Activated naive CD8-positive, alpha-beta T cell treated with anti-CD3 and anti-CD28 coated beads, Interleukin-2, amount 10 ng/mL, durations not matched to agents 7 days and 5 days (primary cell): Measurements from ENCODE around the gene PRMT5. TPM values are rescaled to one million over a fixed set of nuclear protein-coding genes. Genes with fewer than 3 reads are reported as not detected.

ENCODE experiments used
- ATAC-seq: fragments of 150-1000 bp; cut with Tn5 transposase; one replicate; pipeline ENCODE4 v1.10.0; 2021; ENCODE audit warnings: low read depth, moderate library complexity
- POLR2A ChIA-PET: fragments of 350-600 bp; sonication (Branson Sonifier 250); formaldehyde crosslinking; loops from one replicate; lab custom pipeline; 2021; ENCODE audit warnings: antibody characterized with exemption; lab: Charles Lee
- DNase-seq: peaks from one replicate; pipeline ENCODE4 v3.0.0; 2021
- H3K27ac Mint-ChIP-seq: one replicate; pipeline ENCODE4 v1.8.0; 2022; ENCODE audit warnings: mild to moderate bottlenecking, mixed read lengths
- H3K27me3 Mint-ChIP-seq: one replicate; pipeline ENCODE4 v1.8.0; 2022; ENCODE audit warnings: mild to moderate bottlenecking, moderate library complexity, mixed read lengths
- H3K36me3 Mint-ChIP-seq: one replicate; pipeline ENCODE4 v1.8.0; 2021; ENCODE audit warnings: mild to moderate bottlenecking, mixed read lengths
- H3K4me1 Mint-ChIP-seq: one replicate; pipeline ENCODE4 v1.8.0; 2021; ENCODE audit warnings: mixed read lengths
- H3K4me3 Mint-ChIP-seq: one replicate; pipeline ENCODE4 v1.8.0; 2022; ENCODE audit warnings: mild to moderate bottlenecking, moderate library complexity, mixed read lengths
- H3K9me3 Mint-ChIP-seq: one replicate; pipeline ENCODE4 v1.8.0; 2021; ENCODE audit warnings: mixed read lengths
- total RNA-seq, 2 experiments: library from RNA; stranded (reverse); gene quantifications; one replicate each; pipeline ENCODE4 v1.2.3, GENCODE V29; 2021

Gene PRMT5
- total RNA-seq, 2 experiments from 2014 or later, result 35.7 to 40.1 TPM

DNA sequence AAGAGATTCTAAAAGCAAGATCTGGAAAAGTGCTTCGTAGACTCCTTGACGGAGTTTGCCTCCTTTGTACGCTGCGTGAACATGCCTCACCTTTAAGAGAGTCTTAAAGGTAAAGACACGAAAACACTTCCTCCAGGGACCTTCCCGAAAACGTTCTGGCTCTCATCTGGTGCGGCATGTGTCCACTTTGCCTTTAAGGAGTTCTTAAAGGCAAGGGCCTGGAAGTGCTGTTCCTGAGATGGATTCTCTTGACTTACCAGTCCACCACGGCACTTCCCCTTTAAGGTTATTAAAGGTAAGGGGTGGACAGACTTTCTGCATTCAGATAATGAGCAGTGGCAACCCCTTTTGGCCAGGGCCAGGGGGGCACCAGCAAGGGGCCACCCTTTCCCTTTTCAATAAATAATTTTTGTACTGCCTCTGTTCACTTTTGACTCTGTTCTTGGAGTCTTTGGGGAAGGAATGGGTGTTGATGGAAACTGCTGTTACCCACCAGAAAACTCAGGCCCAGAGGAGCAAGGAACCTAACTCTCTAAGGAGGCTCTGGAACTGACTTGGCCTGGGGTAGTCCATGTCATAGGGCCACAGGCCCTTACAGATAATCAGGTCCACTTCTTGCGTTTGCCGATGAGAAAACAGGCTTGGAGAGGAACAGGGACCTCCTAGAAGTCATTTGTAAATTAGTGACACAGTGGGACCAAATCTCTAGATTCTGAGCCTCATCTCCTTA is 41.8 kb downstream of the PRMT5 start:
- Mint-ChIP-seq H3K27ac (peak overlapping the region; percentile 74), H3K36me3 (no peaks in the 10 kb centered on the region), H3K4me3 (peak overlapping the region; percentile 85), H3K27me3 (peaks cover 25% of the 10 kb centered on the region), H3K4me1 (peaks cover 23% of the 10 kb centered on the region), H3K9me3 (no peaks in the 10 kb centered on the region)
- DNase-seq (no peak), ATAC-seq (peak; percentile 19)
- POLR2A ChIA-PET, result interaction anchor here (1.0 to 2.9 kb wide), 4 partner anchors 9 to 57 kb away, joined by 3 to 27 read pairs (median 5); partner anchors contain the start of gene LRP10

DNA sequence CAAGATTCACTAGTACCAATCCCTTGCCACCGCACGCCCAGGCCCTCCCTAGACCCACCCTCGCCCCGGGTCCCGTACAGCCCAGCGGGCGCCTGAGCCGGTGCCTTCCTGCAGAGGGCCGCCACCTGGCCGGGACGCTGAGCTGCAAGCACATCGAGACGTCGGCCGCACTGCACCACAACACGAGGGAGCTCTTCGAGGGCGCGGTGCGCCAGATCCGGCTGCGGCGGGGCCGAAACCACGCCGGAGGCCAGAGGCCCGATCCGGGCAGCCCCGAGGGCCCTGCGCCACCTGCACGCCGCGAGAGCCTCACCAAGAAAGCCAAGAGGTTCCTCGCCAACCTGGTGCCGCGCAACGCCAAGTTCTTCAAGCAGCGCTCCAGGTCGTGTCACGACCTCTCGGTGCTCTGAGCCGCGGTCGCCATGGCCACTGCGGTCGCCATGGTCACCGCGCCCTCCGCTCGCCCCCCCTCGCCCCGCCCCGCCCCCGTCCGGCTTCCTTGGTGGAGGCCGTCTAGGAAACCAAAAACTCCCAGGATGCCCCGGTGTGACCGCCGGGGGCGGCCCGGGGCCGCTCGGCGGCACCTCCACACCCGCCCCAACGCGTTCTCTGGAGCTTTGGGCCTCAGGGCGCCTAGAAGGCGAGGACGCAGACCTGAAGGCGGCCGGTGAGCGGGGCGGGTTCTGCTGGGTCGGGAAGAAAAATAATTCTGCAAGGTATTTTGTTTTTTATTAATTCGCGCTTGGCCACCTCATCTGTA is 42.5 kb downstream of the PRMT5 start:
- H3K4me3 Mint-ChIP-seq, result peak overlapping the region; percentile 85
- H3K4me1 Mint-ChIP-seq, result peaks cover 23% of the 10 kb centered on the region
- POLR2A ChIA-PET, result interaction anchor here (1.0 to 2.9 kb wide), 6 partner anchors 8 to 56 kb away, joined by 3 to 27 read pairs (median 4); partner anchors contain the start of genes LRP10 and RBM23
- peak; percentile 77 for ATAC-seq
- H3K27ac Mint-ChIP-seq, result peak overlapping the region; percentile 74
- no peaks in the 10 kb centered on the region for H3K36me3 Mint-ChIP-seq
- peak; percentile 81 for DNase-seq
- H3K27me3 Mint-ChIP-seq, result peaks cover 25% of the 10 kb centered on the region
- H3K9me3 Mint-ChIP-seq, result no peaks in the 10 kb centered on the region

DNA sequence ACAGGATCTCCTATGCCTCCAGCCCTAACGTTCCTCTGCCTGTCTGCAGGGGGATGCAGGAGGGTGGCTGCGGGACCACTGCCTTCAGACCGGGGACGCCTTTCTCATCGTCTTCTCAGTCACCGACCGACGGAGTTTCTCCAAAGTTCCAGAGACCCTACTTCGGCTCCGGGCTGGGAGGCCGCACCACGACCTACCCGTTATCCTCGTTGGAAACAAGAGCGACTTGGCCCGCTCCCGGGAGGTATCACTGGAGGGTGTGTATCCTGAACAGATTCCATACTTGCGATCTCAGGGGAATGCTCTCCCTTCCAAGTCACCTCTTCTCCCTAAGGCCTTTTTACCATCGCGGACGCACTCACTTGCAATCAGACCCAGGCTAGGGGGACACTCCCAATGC is 43.2 kb downstream of the PRMT5 start:
- Mint-ChIP-seq H3K36me3 (no peaks in the 10 kb centered on the region), H3K4me3 (peak overlapping the region; percentile 36), H3K9me3 (no peaks in the 10 kb centered on the region), H3K27ac (peak overlapping the region; percentile 18), H3K4me1 (peaks cover 23% of the 10 kb centered on the region), H3K27me3 (peaks cover 25% of the 10 kb centered on the region)
- DNase-seq (no peak), ATAC-seq (no peak)
- POLR2A ChIA-PET, result interaction anchor here (1.0 to 2.9 kb wide), 4 partner anchors 14 to 33 kb away, joined by 3 to 27 read pairs (median 6); partner anchors contain the start of genes LRP10 and RBM23

DNA sequence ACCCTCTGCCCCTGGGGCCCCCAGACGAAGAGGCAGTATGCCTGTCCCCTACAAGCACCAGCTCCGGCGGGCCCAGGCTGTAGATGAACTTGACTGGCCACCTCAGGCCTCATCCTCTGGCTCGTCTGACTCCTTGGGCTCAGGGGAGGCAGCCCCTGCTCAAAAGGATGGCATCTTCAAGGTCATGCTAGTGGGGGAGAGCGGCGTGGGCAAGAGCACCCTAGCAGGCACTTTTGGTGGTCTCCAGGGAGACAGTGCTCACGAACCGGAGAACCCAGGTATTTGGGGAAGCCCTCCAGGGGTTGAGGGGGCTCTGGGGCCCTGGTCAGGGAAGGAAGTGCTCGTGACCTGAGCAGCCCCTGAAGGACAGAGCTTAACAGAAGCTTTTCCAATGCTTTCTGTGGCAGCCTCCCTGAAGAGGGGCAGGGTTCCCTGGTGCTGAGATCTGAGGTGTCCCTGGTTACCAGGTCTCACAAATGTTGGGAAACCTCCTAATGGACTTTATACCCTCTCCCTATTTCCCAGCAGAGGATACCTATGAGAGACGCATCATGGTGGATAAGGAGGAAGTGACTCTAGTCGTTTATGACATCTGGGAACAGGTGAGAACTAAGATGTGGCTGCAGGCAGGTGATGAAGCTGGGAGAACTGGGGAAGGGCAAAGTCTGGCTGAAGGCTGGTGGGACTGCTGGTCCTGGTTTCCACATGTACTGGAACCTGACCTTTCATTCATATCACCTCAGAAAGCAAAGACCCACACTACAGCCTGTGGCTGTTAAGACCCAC is 44.2 kb downstream of the PRMT5 start:
- no peak for DNase-seq
- Mint-ChIP-seq H3K4me3 (no peak overlapping the region), H3K4me1 (peaks cover 20% of the 10 kb centered on the region), H3K9me3 (no peaks in the 10 kb centered on the region), H3K27ac (no peak overlapping the region), H3K27me3 (peaks cover 25% of the 10 kb centered on the region), H3K36me3 (no peaks in the 10 kb centered on the region)
- no peak for ATAC-seq
- POLR2A ChIA-PET, result interaction anchor here (1.5 to 2.7 kb wide), 2 partner anchors 12 to 32 kb away, joined by 4 to 13 read pairs; no protein-coding TSS in a partner anchor

DNA sequence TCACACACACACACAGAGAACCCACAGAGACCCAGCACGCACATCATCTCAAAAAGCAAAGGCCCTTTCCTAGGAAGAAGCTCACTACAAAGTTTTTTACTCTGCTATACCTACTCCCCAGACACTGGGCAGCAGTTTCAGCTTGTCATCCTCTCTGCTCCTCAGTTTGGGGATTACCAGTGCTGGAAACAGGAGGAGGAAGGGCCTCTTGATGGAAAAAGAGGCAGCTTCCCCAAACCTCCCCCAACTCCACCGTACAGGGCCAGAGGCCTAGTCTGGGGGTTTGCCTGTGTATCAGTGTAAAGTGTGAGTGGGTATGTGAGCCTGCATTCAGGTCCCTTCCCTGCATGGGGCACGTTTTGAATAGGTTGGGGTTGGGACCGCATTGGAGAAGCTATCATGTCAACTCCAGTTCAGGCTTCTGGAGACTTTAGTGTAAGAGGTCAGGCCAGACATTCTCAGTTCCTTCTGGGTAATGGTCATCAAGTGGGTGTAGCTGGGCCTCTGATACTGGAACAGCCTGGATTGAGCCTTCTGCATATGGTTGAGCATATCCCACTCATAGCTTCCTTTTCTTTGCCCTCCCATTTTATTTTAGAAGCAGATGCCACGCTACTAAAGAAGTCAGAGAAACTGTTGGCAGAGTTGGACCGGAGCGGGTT is 45.0 kb downstream of the PRMT5 start:
- DNase-seq (no peak), ATAC-seq (no peak)
- no peaks in the 10 kb centered on the region for H3K36me3 Mint-ChIP-seq
- POLR2A ChIA-PET, result interaction anchor here (1.3 to 2.7 kb wide), 2 partner anchors 11 to 13 kb away, joined by 5 to 13 read pairs; no protein-coding TSS in a partner anchor
- peaks cover 20% of the 10 kb centered on the region for H3K4me1 Mint-ChIP-seq
- H3K9me3 Mint-ChIP-seq, result no peaks in the 10 kb centered on the region
- H3K27ac Mint-ChIP-seq, result no peak overlapping the region
- no peak overlapping the region for H3K4me3 Mint-ChIP-seq
- peaks cover 25% of the 10 kb centered on the region for H3K27me3 Mint-ChIP-seq

DNA sequence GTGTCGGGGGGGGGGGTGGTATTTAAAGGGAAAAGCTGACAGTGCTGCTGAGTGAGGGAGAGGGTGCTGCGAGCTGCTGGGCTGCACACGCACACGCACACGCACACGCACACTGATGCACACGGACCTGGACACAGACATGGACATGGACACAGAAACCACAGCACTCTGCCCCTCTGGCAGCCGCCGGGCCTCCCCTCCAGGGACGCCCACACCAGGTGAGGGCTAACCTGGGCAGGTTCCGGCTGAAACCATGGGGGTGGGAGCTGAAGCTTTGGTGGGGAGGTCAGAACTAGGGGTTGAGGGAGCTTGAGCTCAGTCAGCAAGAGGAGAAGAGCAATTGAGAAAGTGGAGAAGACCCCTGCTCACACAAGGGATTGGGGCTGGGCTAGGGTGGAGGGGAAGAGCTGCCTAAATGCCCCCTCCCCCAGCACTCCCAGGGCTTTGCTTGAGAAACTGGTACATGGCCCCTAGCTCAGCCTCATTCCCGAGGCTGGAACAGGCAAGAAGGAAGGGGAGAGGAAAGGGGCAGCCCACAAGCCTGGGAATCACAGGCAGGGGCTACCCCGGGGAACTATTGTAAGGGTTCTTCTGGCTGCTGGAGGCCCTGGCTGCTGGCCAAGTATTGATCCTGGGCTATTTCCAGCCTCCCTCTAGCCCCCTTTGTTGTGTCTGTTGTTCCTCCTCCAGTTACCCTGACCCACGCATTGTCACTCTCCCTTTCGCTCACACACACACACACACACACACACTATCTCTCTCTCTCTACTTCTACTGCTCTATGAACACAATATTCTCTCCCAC is 45.8 kb downstream of the PRMT5 start, which contains the start of gene REM2:
Gene REM2 (plus strand): TSS at position 50 of the 804 bp plus-strand sequence. CDS start 66 bp downstream, at position 116.
- POLR2A ChIA-PET, result interaction anchor here (1.2 to 2.7 kb wide), 3 partner anchors 10 to 24 kb away, joined by 4 to 13 read pairs (median 5); no protein-coding TSS in a partner anchor
- Mint-ChIP-seq H3K27ac (no peak within 1 kb of the TSS), H3K4me3 (no peak within 1 kb of the TSS), H3K9me3 (no peaks in the 10 kb centered on the region), H3K36me3 (peaks cover 2% of the 10 kb centered on the region), H3K27me3 (peaks cover 25% of the 10 kb centered on the region), H3K4me1 (peaks cover 18% of the 10 kb centered on the region)
- ATAC-seq (no peak), DNase-seq (no peak)

DNA sequence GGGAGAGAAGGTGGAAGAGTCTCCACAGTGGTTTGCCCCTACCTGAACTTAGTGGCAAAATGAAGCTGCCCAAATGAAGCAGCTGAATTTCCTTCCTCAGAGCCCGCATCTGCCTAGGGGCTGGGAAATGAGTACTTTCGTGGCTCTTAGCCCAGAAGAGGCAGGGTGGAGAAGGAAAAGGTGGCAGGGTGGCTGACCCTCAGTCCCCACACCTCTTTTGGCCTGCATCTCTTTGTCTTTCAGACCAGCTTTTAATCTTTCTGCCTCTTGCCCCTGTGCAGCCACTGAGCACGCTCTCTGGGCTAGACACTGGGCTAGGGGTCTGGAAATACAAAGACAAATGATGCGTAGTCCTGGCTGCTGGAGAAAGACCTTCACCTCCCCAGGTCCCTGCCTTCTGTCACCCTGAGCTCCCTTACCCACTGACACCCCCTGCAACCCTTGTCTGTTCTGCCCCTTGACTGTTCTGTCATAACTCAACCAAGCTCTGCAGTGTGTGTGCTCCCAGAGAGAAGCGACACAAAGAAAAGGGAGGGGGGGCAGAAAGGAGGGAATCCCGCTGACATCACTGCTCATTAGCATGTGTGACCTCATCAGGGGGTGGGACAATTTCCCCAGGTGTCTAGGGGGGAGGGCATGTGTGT is 46.5 kb downstream of the PRMT5 start:
- POLR2A ChIA-PET, result interaction anchor here (1.2 to 2.7 kb wide), 6 partner anchors 10 to 73 kb away, joined by 3 to 13 read pairs (median 4); partner anchors contain the start of genes LRP10 and RBM23
- H3K36me3 Mint-ChIP-seq, result peaks cover 7% of the 10 kb centered on the region
- no peaks in the 10 kb centered on the region for H3K9me3 Mint-ChIP-seq
- H3K27me3 Mint-ChIP-seq, result peaks cover 25% of the 10 kb centered on the region
- no peak overlapping the region for H3K4me3 Mint-ChIP-seq
- ATAC-seq, result no peak
- H3K4me1 Mint-ChIP-seq, result peaks cover 16% of the 10 kb centered on the region
- no peak for DNase-seq
- no peak overlapping the region for H3K27ac Mint-ChIP-seq

DNA sequence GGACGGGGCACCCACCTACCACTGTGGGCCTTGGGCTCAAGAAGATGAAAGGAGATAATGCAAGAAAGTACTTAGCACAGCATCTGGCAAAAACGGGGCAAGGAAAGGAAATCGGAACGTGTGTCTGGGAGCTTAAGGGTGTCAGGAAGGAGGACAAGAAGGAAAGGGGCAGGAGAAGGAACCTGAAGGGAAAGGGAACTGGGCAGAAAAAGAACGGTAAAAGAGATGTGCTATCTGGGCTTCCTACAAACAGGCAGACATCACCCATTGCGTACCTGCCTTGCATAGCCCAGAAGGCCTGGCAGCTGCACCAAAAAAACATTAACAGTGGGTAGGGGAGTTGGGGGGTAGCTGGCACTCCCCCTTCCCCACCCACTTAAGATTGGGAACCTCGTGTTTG is 47.1 kb downstream of the PRMT5 start:
- H3K9me3 Mint-ChIP-seq, result no peaks in the 10 kb centered on the region
- DNase-seq, result no peak
- peaks cover 7% of the 10 kb centered on the region for H3K36me3 Mint-ChIP-seq
- H3K4me1 Mint-ChIP-seq, result peaks cover 11% of the 10 kb centered on the region
- POLR2A ChIA-PET, result interaction anchor here (1.2 to 1.6 kb wide), 5 partner anchors 11 to 74 kb away, joined by 3 to 6 read pairs (median 4); partner anchors contain the start of genes LRP10 and RBM23
- ATAC-seq, result no peak
- H3K27ac Mint-ChIP-seq, result no peak overlapping the region
- no peak overlapping the region for H3K4me3 Mint-ChIP-seq
- H3K27me3 Mint-ChIP-seq, result peaks cover 25% of the 10 kb centered on the region

DNA sequence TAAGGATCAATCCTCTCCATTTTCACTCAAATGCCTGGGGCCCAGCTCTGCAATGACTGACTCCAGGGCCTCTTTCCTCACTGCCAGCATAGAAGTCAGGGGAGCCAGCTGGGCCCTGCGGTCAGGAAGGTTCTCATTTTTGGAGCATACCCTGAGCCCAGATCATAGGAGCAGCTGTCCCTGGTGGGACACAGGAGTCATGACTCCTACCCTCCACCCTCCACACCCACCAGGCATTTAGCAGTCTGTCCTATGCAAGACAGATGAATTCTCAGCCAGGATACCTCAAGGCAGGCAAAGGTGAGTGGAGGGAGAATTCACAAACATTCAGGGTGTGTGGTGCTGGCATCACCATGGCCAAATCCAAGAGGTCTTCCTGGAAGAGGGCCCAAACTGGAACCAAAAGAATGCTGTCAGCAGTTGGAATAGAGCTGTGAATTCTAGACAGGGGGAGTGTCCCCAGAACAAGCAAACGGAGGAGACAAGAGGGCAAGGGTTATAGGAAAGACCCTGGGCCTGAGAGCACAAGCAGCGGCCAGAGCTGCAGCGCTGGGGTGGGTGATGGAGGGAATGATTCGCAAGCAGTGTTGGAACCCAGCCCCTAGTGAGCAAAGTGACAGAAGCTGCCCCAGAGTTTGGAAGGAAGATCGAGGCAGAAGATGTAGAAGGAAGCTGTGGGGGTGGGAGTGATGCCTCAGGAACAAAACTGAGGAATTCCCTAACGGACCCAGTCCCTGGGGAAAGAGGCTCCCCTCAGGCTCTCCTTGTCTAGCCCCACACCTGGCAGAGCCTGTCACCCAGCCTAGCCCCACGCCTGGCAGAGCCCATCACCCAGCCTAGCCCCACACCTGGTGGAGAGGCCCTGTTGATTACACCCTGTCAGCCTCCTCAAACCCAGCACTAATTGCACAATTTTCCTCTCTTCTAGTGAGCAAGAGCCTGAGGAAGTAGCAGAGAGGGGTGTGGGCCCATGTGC is 50.6 kb downstream of the PRMT5 start:
- DNase-seq, result no peak
- H3K36me3 Mint-ChIP-seq, result peaks cover 17% of the 10 kb centered on the region
- H3K4me3 Mint-ChIP-seq, result no peak overlapping the region
- H3K27me3 Mint-ChIP-seq, result peaks cover 8% of the 10 kb centered on the region
- POLR2A ChIA-PET, result interaction anchor here (0.7 to 1.0 kb wide), 2 partner anchors 8 to 14 kb away, joined by 3 read pairs; no protein-coding TSS in a partner anchor
- no peak overlapping the region for H3K27ac Mint-ChIP-seq
- no peak for ATAC-seq
- H3K9me3 Mint-ChIP-seq, result no peaks in the 10 kb centered on the region
- H3K4me1 Mint-ChIP-seq, result peaks cover 6% of the 10 kb centered on the region

DNA sequence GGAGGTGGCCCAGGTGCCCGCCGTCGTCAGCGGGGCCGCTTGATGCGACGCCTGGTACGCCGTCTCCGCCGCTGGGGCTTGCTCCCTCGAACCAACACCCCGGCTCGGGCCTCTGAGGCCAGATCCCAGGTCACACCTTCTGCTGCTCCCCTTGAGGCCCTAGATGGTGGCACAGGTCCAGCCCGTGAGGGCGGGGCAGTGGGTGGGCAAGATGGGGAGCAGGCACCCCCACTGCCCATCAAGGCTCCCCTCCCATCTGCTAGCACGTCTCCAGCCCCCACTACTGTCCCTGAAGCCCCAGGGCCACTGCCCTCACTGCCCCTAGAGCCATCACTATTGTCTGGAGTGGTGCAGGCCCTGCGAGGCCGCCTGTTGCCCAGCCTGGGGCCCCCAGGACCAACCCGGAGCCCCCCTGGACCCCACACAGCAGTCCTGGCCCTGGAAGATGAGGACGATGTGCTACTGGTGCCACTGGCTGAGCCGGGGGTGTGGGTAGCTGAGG is 52.1 kb downstream of the PRMT5 start:
- Mint-ChIP-seq H3K27ac (no peak overlapping the region), H3K36me3 (peaks cover 20% of the 10 kb centered on the region), H3K4me1 (peaks cover 11% of the 10 kb centered on the region), H3K4me3 (no peak overlapping the region), H3K27me3 (no peaks in the 10 kb centered on the region), H3K9me3 (no peaks in the 10 kb centered on the region)
- ATAC-seq (no peak), DNase-seq (no peak)
- POLR2A ChIA-PET, result no interaction called here
